OCI-LY1 (cell line): Measurements from ENCODE around the gene WWOX.

Source experiments
- H2AFZ ChIP-seq: fragments of 200-600 bp; sonication (generic), shearing (Covaris generic); 2 replicates; pipeline ENCODE4 v1.6.0; 2014; ENCODE audit warnings: antibody characterized with exemption, mild to moderate bottlenecking, low read length
- H3F3A ChIP-seq: fragments of 200-600 bp; sonication (generic), shearing (Covaris generic); 2 replicates; pipeline ENCODE4 v1.6.0; 2014; ENCODE audit warnings: mild to moderate bottlenecking, antibody characterized with exemption, low read length, moderate library complexity; ENCODE audit not compliant: insufficient read depth
- H3K27ac ChIP-seq: fragments of 200-600 bp; sonication (generic); 2 replicates; pipeline ENCODE4 v1.5.1; 2014; ENCODE audit warnings: low read length, mixed run types, mild to moderate bottlenecking, low read depth; ENCODE audit not compliant: poor library complexity, severe bottlenecking
- H3K27me3 ChIP-seq: fragments of 200-600 bp; sonication (generic); 2 replicates; pipeline ENCODE4 v1.6.0; 2014; ENCODE audit warnings: antibody characterized with exemption, mild to moderate bottlenecking, low read length, moderate library complexity; ENCODE audit not compliant: insufficient read depth
- H3K36me3 ChIP-seq: fragments of 200-600 bp; sonication (generic); 2 replicates; pipeline ENCODE4 v1.6.1; 2014; ENCODE audit warnings: mild to moderate bottlenecking, antibody characterized with exemption, low read length, moderate library complexity, mixed read lengths; ENCODE audit not compliant: insufficient read depth
- H3K4me1 ChIP-seq: fragments of 200-600 bp; sonication (generic); 2 replicates; pipeline ENCODE4 v1.5.1; 2014; ENCODE audit warnings: mild to moderate bottlenecking, low read length, moderate library complexity; ENCODE audit not compliant: insufficient read depth, severe bottlenecking
- H3K4me2 ChIP-seq: fragments of 200-600 bp; sonication (generic), shearing (Covaris generic); 2 replicates; pipeline ENCODE4 v1.6.1; 2014; ENCODE audit warnings: low read length
- H3K4me3 ChIP-seq: fragments of 200-600 bp; sonication (generic); 2 replicates; pipeline ENCODE4 v1.5.1; 2014; ENCODE audit warnings: low read length, low read depth, mild to moderate bottlenecking, mixed read lengths; ENCODE audit not compliant: poor library complexity, severe bottlenecking
- H3K79me2 ChIP-seq: fragments of 200-600 bp; shearing (Covaris generic); 2 replicates; pipeline ENCODE4 v1.6.1; 2016; ENCODE audit warnings: mixed run types, low read length, mixed read lengths; ENCODE audit not compliant: insufficient read depth
- H3K9ac ChIP-seq: fragments of 200-600 bp; sonication (generic), shearing (Covaris generic); 2 replicates; pipeline ENCODE4 v1.6.1; 2014; ENCODE audit warnings: mild to moderate bottlenecking, low read length, mixed read lengths
- H3K9me2 ChIP-seq: fragments of 200-600 bp; sonication (generic), shearing (Covaris generic); 2 replicates; pipeline ENCODE4 v1.6.1; 2014; ENCODE audit warnings: low read depth, mild to moderate bottlenecking, low read length, mixed read lengths
- H3K9me3 ChIP-seq: fragments of 200-600 bp; shearing (Covaris generic); 2 replicates; pipeline ENCODE4 v1.6.1; 2014; ENCODE audit warnings: low read length, mixed read lengths
- H4K20me1 ChIP-seq: fragments of 200-600 bp; sonication (generic), shearing (Covaris generic); 2 replicates; pipeline ENCODE4 v1.6.0; 2016; ENCODE audit warnings: mild to moderate bottlenecking, low read length; ENCODE audit not compliant: insufficient read depth
- EZH2 ChIP-seq: fragments of 200-600 bp; sonication (generic), shearing (Covaris generic); IDR thresholded peaks from 2 replicates; pipeline ENCODE4 v1.8.0; 2017; ENCODE audit warnings: borderline replicate concordance, mixed run types, mild to moderate bottlenecking, antibody characterized with exemption, low read length, moderate library complexity, mixed read lengths
- TF ChIP-seq, protein P1 (sequence below): fragments of 200-600 bp; sonication (generic), shearing (Covaris generic); IDR thresholded peaks from 2 replicates; pipeline ENCODE4 v1.5.1; 2017; ENCODE audit warnings: mild to moderate bottlenecking, antibody characterized with exemption, low read length, moderate library complexity, mixed read lengths

The WWOX gene

DNA sequence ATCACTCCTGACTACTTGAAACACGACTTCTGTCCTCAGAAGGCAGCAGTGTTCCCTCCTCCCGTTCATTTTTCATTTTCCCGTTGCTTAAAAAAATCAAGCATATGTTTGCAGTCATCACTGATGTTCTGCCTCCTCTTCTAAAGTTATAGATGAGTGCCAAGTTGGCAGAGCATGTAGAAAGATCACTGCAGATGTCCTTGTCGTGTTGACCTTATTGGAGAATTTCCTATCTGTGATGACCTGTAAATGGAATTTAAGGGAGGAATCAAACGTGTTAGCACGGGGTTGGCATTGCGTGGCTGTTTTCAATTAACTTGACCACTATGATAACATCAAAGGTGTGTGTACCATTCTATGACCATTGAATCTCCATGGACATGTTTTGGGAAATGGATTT, 396.7 kb downstream of the WWOX start:
- Histone ChIP-seq H3K4me2 (no peak overlapping the region), H3K9ac (no peak overlapping the region), H3K79me2 (no peaks in the 10 kb centered on the region), H3K36me3 (no peaks in the 10 kb centered on the region), H3K9me3 (no peaks in the 10 kb centered on the region), H3K27ac (no peak overlapping the region), H3K9me2 (no peaks in the 10 kb centered on the region), H3K27me3 (no peaks in the 10 kb centered on the region), H3K4me1 (no peaks in the 10 kb centered on the region), H4K20me1 (no peaks in the 10 kb centered on the region), H2AFZ (no peak overlapping the region), H3K4me3 (no peak overlapping the region), H3F3A (no peaks in the 10 kb centered on the region)
- no peak for TF ChIP-seq EZH2
- TF ChIP-seq, protein P1, sequence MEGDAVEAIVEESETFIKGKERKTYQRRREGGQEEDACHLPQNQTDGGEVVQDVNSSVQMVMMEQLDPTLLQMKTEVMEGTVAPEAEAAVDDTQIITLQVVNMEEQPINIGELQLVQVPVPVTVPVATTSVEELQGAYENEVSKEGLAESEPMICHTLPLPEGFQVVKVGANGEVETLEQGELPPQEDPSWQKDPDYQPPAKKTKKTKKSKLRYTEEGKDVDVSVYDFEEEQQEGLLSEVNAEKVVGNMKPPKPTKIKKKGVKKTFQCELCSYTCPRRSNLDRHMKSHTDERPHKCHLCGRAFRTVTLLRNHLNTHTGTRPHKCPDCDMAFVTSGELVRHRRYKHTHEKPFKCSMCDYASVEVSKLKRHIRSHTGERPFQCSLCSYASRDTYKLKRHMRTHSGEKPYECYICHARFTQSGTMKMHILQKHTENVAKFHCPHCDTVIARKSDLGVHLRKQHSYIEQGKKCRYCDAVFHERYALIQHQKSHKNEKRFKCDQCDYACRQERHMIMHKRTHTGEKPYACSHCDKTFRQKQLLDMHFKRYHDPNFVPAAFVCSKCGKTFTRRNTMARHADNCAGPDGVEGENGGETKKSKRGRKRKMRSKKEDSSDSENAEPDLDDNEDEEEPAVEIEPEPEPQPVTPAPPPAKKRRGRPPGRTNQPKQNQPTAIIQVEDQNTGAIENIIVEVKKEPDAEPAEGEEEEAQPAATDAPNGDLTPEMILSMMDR: no peak

DNA sequence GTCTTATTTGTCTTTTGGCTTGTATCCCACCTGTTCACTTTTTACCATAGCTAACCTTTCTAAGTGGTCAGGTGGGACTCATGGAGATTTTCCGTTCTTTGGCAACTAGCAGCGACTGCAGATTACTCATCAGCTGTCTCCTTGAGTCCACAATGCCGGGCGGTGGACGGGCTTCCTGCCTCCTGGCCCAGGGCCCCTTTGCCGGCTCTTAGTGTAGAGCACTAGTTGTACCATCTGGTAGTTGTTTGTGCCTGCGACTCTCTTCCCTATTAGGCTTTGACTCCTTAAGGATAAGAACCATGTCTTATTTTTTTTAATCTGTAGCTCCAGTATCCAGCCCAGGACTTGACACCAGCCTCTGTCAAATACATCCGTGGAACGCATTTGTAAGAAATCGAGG, 399.9 kb downstream of the WWOX start:
- TF ChIP-seq, protein P1: no peak
- TF ChIP-seq EZH2: no peak
- Histone ChIP-seq H2AFZ (no peak overlapping the region), H3K79me2 (no peaks in the 10 kb centered on the region), H3K9me3 (no peaks in the 10 kb centered on the region), H3K27me3 (no peaks in the 10 kb centered on the region), H4K20me1 (no peaks in the 10 kb centered on the region), H3K9ac (no peak overlapping the region), H3K9me2 (no peaks in the 10 kb centered on the region), H3K27ac (no peak overlapping the region), H3K4me2 (no peak overlapping the region), H3K4me1 (no peaks in the 10 kb centered on the region), H3F3A (no peaks in the 10 kb centered on the region), H3K4me3 (no peak overlapping the region), H3K36me3 (no peaks in the 10 kb centered on the region)

DNA sequence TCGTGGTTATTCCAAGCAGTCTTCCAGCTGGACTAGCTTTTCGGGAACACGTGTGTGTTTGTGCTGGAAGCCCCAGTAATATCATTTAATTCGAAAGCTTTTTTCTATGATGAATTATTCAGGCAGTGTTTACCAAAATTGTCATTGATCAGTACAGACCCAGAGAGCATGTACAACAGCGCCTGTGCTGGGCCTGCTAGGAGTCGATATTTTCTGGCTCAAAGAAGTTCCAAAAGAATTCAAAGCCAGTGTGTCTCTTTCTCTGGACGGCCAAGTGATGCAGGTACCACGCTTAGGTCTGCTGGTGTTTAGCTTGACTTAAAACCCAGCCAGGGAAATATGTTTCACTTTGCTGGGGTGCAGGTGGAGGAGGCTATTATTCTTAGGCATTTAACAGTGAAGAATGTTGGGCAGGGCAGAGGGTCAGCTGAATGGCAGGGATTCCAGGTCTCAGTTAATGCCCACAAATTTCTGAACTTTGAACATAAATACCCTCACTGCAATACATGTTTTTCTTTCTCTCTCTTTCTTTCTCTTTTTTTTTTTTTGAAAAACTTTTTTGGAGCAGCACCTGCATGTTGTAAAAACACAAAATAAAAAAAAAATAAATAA, 401.3 kb downstream of the WWOX start:
- no peak overlapping the region for H3K4me3 ChIP-seq

More for the DNA sequence above, 401.3 kb downstream of the WWOX start:
- H4K20me1 ChIP-seq: no peaks in the 10 kb centered on the region
- H2AFZ ChIP-seq: no peak overlapping the region
- no peaks in the 10 kb centered on the region for H3K4me1 ChIP-seq
- no peaks in the 10 kb centered on the region for H3K9me3 ChIP-seq
- H3K27ac ChIP-seq: no peak overlapping the region
- no peaks in the 10 kb centered on the region for H3K27me3 ChIP-seq
- no peaks in the 10 kb centered on the region for H3K79me2 ChIP-seq
- H3K4me2 ChIP-seq: no peak overlapping the region
- no peak for TF ChIP-seq EZH2
- TF ChIP-seq, protein P1: no peak
- no peaks in the 10 kb centered on the region for H3F3A ChIP-seq
- H3K9ac ChIP-seq: no peak overlapping the region
- H3K9me2 ChIP-seq: no peaks in the 10 kb centered on the region
- H3K36me3 ChIP-seq: no peaks in the 10 kb centered on the region
